Activated T-cell treated with anti-CD3 and anti-CD28 coated beads, Interleukin-2, amount 50 U/mL, for 24 hours (primary cell): Measurements from ENCODE around the gene GATD1.
A peak's percentile ranks its signal among the peaks of the same experiment; 100 is the strongest.

Experiments used
- DNase-seq: peaks from one replicate; pipeline ENCODE4 v3.0.0-alpha.2; 2020
- H3K27ac Mint-ChIP-seq: 2 replicates; pipeline ENCODE4 v1.8.0; 2020; ENCODE audit warnings: mild to moderate bottlenecking, mixed read lengths
- H3K27me3 Mint-ChIP-seq: 2 replicates; pipeline ENCODE4 v1.8.0; 2020; ENCODE audit warnings: mixed read lengths
- H3K36me3 Mint-ChIP-seq: 2 replicates; pipeline ENCODE4 v1.8.0; 2020; ENCODE audit warnings: low read depth, mixed read lengths
- H3K4me1 Mint-ChIP-seq: 2 replicates; pipeline ENCODE4 v1.8.0; 2020; ENCODE audit warnings: low read depth, mixed read lengths
- H3K4me3 Mint-ChIP-seq: 2 replicates; pipeline ENCODE4 v1.8.0; 2020; ENCODE audit warnings: mild to moderate bottlenecking, moderate library complexity, mixed read lengths
- H3K9me3 Mint-ChIP-seq: 2 replicates; pipeline ENCODE4 v1.8.0; 2020; ENCODE audit warnings: mixed read lengths

GATD1 gene

GRCh38 chr11:818396-819128, 41.3 kb upstream of the GATD1 start, which contains the start of gene PNPLA2:
Gene PNPLA2 (plus strand): TSS chr11:818914. CDS start chr11:819719, 805 bp downstream.
- Mint-ChIP-seq H3K4me3 (peak within 1 kb of the TSS; percentile 80), H3K27ac (peak within 1 kb of the TSS; percentile 85), H3K27me3 (no peaks in the 10 kb centered on the region), H3K36me3 (peaks cover 38% of the 10 kb centered on the region), H3K9me3 (no peaks in the 10 kb centered on the region), H3K4me1 (peaks cover 23% of the 10 kb centered on the region)
- DNase-seq = no peak

GRCh38 chr11:816433-816779, 39.1 kb upstream of the GATD1 start:
- H3K27ac Mint-ChIP-seq = peak overlapping the region; percentile 38
- H3K36me3 Mint-ChIP-seq = peaks cover 47% of the 10 kb centered on the region
- no peak for DNase-seq
- peaks cover 33% of the 10 kb centered on the region for H3K4me1 Mint-ChIP-seq
- H3K4me3 Mint-ChIP-seq = no peak overlapping the region
- no peaks in the 10 kb centered on the region for H3K9me3 Mint-ChIP-seq
- no peaks in the 10 kb centered on the region for H3K27me3 Mint-ChIP-seq

GRCh38 chr11:815675-816432, 38.6 kb upstream of the GATD1 start:
- Mint-ChIP-seq H3K9me3 (no peaks in the 10 kb centered on the region), H3K27me3 (no peaks in the 10 kb centered on the region), H3K4me1 (peaks cover 34% of the 10 kb centered on the region), H3K27ac (peak overlapping the region; percentile 44), H3K4me3 (no peak overlapping the region), H3K36me3 (peaks cover 53% of the 10 kb centered on the region)
- DNase-seq = no peak

GRCh38 chr11:813456-814096, 36.3 kb upstream of the GATD1 start:
- Mint-ChIP-seq H3K27me3 (no peaks in the 10 kb centered on the region), H3K36me3 (peaks cover 72% of the 10 kb centered on the region), H3K27ac (peak overlapping the region; percentile 96), H3K9me3 (no peaks in the 10 kb centered on the region), H3K4me1 (peaks cover 30% of the 10 kb centered on the region), H3K4me3 (peak overlapping the region; percentile 10)
- peak; percentile 55 for DNase-seq

- H3K4me1 Mint-ChIP-seq = peaks cover 31% of the 10 kb centered on the region
- H3K27me3 Mint-ChIP-seq = no peaks in the 10 kb centered on the region
- peaks cover 75% of the 10 kb centered on the region for H3K36me3 Mint-ChIP-seq
- peak overlapping the region; percentile 89 for H3K4me3 Mint-ChIP-seq
- H3K27ac Mint-ChIP-seq = peak overlapping the region; percentile 96
- no peaks in the 10 kb centered on the region for H3K9me3 Mint-ChIP-seq
- DNase-seq = no peak
Observed at GRCh38 chr11:813072-813455, 35.8 kb upstream of the GATD1 start.

- Mint-ChIP-seq H3K4me3 (peak overlapping the region; percentile 89), H3K36me3 (peaks cover 79% of the 10 kb centered on the region), H3K9me3 (no peaks in the 10 kb centered on the region), H3K27ac (peak overlapping the region; percentile 96), H3K4me1 (peaks cover 36% of the 10 kb centered on the region), H3K27me3 (no peaks in the 10 kb centered on the region)
- no peak for DNase-seq
Observed at GRCh38 chr11:812390-812789, 35.1 kb upstream of the GATD1 start.

- Mint-ChIP-seq H3K27me3 (no peaks in the 10 kb centered on the region), H3K4me1 (peaks cover 36% of the 10 kb centered on the region), H3K36me3 (peaks cover 79% of the 10 kb centered on the region), H3K9me3 (no peaks in the 10 kb centered on the region), H3K4me3 (peak overlapping the region; percentile 89), H3K27ac (peak overlapping the region; percentile 96)
- DNase-seq = peak; percentile 43
Observed at GRCh38 chr11:811446-812245, 34.4 kb upstream of the GATD1 start.

- H3K36me3 Mint-ChIP-seq = peaks cover 69% of the 10 kb centered on the region
- H3K4me1 Mint-ChIP-seq = peaks cover 44% of the 10 kb centered on the region
- no peak for DNase-seq
- H3K4me3 Mint-ChIP-seq = peak overlapping the region; percentile 89
- no peaks in the 10 kb centered on the region for H3K27me3 Mint-ChIP-seq
- H3K27ac Mint-ChIP-seq = peak overlapping the region; percentile 99
- no peaks in the 10 kb centered on the region for H3K9me3 Mint-ChIP-seq
Observed at GRCh38 chr11:810040-810567, 32.8 kb upstream of the GATD1 start.

GRCh38 chr11:809287-810039, 32.2 kb upstream of the GATD1 start, which contains the start of gene RPLP2:
Gene RPLP2 (plus strand): TSS chr11:809967. CDS start chr11:810235, 268 bp downstream.
- DNase-seq = peak; percentile 99
- H3K36me3 Mint-ChIP-seq = peaks cover 62% of the 10 kb centered on the region
- peak within 1 kb of the TSS; percentile 89 for H3K4me3 Mint-ChIP-seq
- peak within 1 kb of the TSS; percentile 99 for H3K27ac Mint-ChIP-seq
- no peaks in the 10 kb centered on the region for H3K9me3 Mint-ChIP-seq
- H3K27me3 Mint-ChIP-seq = no peaks in the 10 kb centered on the region
- peaks cover 46% of the 10 kb centered on the region for H3K4me1 Mint-ChIP-seq

GRCh38 chr11:808427-809286, 31.4 kb upstream of the GATD1 start:
- DNase-seq = peak; percentile 54
- Mint-ChIP-seq H3K9me3 (no peaks in the 10 kb centered on the region), H3K4me3 (peak overlapping the region; percentile 89), H3K4me1 (peaks cover 48% of the 10 kb centered on the region), H3K27ac (peak overlapping the region; percentile 99), H3K36me3 (peaks cover 56% of the 10 kb centered on the region), H3K27me3 (no peaks in the 10 kb centered on the region)

- H3K36me3 Mint-ChIP-seq = peaks cover 49% of the 10 kb centered on the region
Observed at GRCh38 chr11:804599-804964, 27.3 kb upstream of the GATD1 start.

GRCh38 chr11:803770-804598, 26.7 kb upstream of the GATD1 start:
- DNase-seq = no peak
- no peaks in the 10 kb centered on the region for H3K27me3 Mint-ChIP-seq
- H3K27ac Mint-ChIP-seq = peak overlapping the region; percentile 74
- peak overlapping the region; percentile 84 for H3K4me3 Mint-ChIP-seq
- H3K36me3 Mint-ChIP-seq = peaks cover 50% of the 10 kb centered on the region
- no peaks in the 10 kb centered on the region for H3K9me3 Mint-ChIP-seq
- H3K4me1 Mint-ChIP-seq = peaks cover 26% of the 10 kb centered on the region

More at GRCh38 chr11:804599-804964, 27.3 kb upstream of the GATD1 start:
- H3K27me3 Mint-ChIP-seq = no peaks in the 10 kb centered on the region
- no peaks in the 10 kb centered on the region for H3K9me3 Mint-ChIP-seq
- H3K27ac Mint-ChIP-seq = peak overlapping the region; percentile 74
- DNase-seq = no peak
- peak overlapping the region; percentile 84 for H3K4me3 Mint-ChIP-seq
- peaks cover 26% of the 10 kb centered on the region for H3K4me1 Mint-ChIP-seq
